ENCODE measurements around the gene SENP2.

Gene SENP2

GRCh38 chr3:185582236-185582635 is 3.9 kb upstream of the SENP2 start:
- Mint-ChIP-seq H3K9me3 (no peaks in the 10 kb centered on the region), H3K4me3 (no peak overlapping the region), H3K27ac (no peak overlapping the region), H3K36me3 (ENCODE audit: low read depth) (no peaks in the 10 kb centered on the region), H3K27me3 (ENCODE audit: low read depth) (peaks cover 14% of the 10 kb centered on the region), H3K4me1 (peaks cover 12% of the 10 kb centered on the region)
- TF ChIP-seq CTCF (IDR thresholded peaks at IDR 0.05; ENCODE audit: unreplicated experiment in 3 of 3), result no peak

GRCh38 chr3:185582871-185583270 is 3.2 kb upstream of the SENP2 start:
- Mint-ChIP-seq H3K4me1 (peaks cover 12% of the 10 kb centered on the region), H3K9me3 (no peaks in the 10 kb centered on the region), H3K4me3 (no peak overlapping the region), H3K36me3 (ENCODE audit: low read depth) (no peaks in the 10 kb centered on the region), H3K27ac (no peak overlapping the region), H3K27me3 (ENCODE audit: low read depth) (peaks cover 14% of the 10 kb centered on the region)
- TF ChIP-seq CTCF (IDR thresholded peaks at IDR 0.05; ENCODE audit: unreplicated experiment in 3 of 3), result no peak

GRCh38 chr3:185583925-185584324 is 2.2 kb upstream of the SENP2 start:
- H3K9me3 Mint-ChIP-seq, result no peaks in the 10 kb centered on the region
- H3K4me3 Mint-ChIP-seq, result peak overlapping the region; percentile 0 to 34 (median 30)
- TF ChIP-seq CTCF (IDR thresholded peaks at IDR 0.05; ENCODE audit: unreplicated experiment in 3 of 3), result no peak
- peaks cover 19% of the 10 kb centered on the region for H3K4me1 Mint-ChIP-seq
- no peaks in the 10 kb centered on the region for H3K36me3 Mint-ChIP-seq (ENCODE audit: low read depth)
- peak overlapping the region in 1 of 3 experiments; percentile 25 for H3K27ac Mint-ChIP-seq
- peaks cover 14% of the 10 kb centered on the region for H3K27me3 Mint-ChIP-seq (ENCODE audit: low read depth)

GRCh38 chr3:185584686-185585085 is 1.4 kb upstream of the SENP2 start:
- TF ChIP-seq CTCF (IDR thresholded peaks at IDR 0.05; ENCODE audit: unreplicated experiment in 3 of 3), result no peak
- H3K27me3 Mint-ChIP-seq (ENCODE audit: low read depth), result peaks cover 14% of the 10 kb centered on the region
- H3K9me3 Mint-ChIP-seq, result no peaks in the 10 kb centered on the region
- no peaks in the 10 kb centered on the region for H3K36me3 Mint-ChIP-seq (ENCODE audit: low read depth)
- peak overlapping the region; percentile 82 to 87 (median 87) for H3K4me3 Mint-ChIP-seq
- H3K4me1 Mint-ChIP-seq, result peaks cover 19% of the 10 kb centered on the region
- peak overlapping the region in 2 of 3 experiments; percentile 78 to 88 for H3K27ac Mint-ChIP-seq

GRCh38 chr3:185585518-185585858 is 607 bp upstream of the SENP2 start:
- H3K4me1 Mint-ChIP-seq, result peaks cover 19% of the 10 kb centered on the region
- H3K4me3 Mint-ChIP-seq, result peak overlapping the region; percentile 87 to 89 (median 87)
- H3K36me3 Mint-ChIP-seq (ENCODE audit: low read depth), result no peaks in the 10 kb centered on the region
- no peak for TF ChIP-seq CTCF (IDR thresholded peaks at IDR 0.05; ENCODE audit: unreplicated experiment in 3 of 3)
- no peaks in the 10 kb centered on the region for H3K9me3 Mint-ChIP-seq
- peaks cover 14% of the 10 kb centered on the region for H3K27me3 Mint-ChIP-seq (ENCODE audit: low read depth)
- H3K27ac Mint-ChIP-seq, result peak overlapping the region; percentile 50 to 88 (median 82)

GRCh38 chr3:185586686-185587039 is 568 bp downstream of the SENP2 start:
- Mint-ChIP-seq H3K9me3 (no peaks in the 10 kb centered on the region), H3K27me3 (ENCODE audit: low read depth) (peaks cover 14% of the 10 kb centered on the region), H3K4me3 (peak overlapping the region; percentile 87 to 89 (median 87)), H3K27ac (peak overlapping the region; percentile 50 to 88 (median 82)), H3K36me3 (ENCODE audit: low read depth) (no peaks in the 10 kb centered on the region), H3K4me1 (peaks cover 19% of the 10 kb centered on the region)
- no peak for TF ChIP-seq CTCF (IDR thresholded peaks at IDR 0.05; ENCODE audit: unreplicated experiment in 3 of 3)
